Lung (tissue), 12 donors: ENCODE data around the gene KDM1B. TPM values are rescaled to one million over a fixed set of nuclear protein-coding genes. Genes with fewer than 3 reads are reported as not detected.

Experiments
- ATAC-seq: fragments of 200-7000 bp; cut with Tn5 transposase; one replicate; pipeline ENCODE4 v1.9.1; 2020; ENCODE audit warnings: moderate number of reproducible peaks; ENCODE audit not compliant: insufficient read depth, low FRiP score
- DNase-seq, 3 donors: peaks; one replicate each; pipeline ENCODE4 v3.0.0-alpha.2; 2013 to 2017
- H3K27ac ChIP-seq, 2 donors: one replicate each; pipeline ENCODE4 v1.5.1; 2013; ENCODE audit warnings: mild to moderate bottlenecking in 2 of 2, moderate library complexity in 2 of 2, control low read depth in 1 of 2, inconsistent platforms in 1 of 2, low read depth in 1 of 2, low read length in 1 of 2
- H3K27me3 ChIP-seq, 3 donors: one replicate each; pipeline ENCODE4 v1.5.1; 2013; ENCODE audit warnings: low read length in 2 of 3; ENCODE audit not compliant: control insufficient read depth in 3 of 3, insufficient read depth in 3 of 3
- H3K36me3 ChIP-seq, 4 donors: one replicate each; pipeline ENCODE4 v1.5.1; 2013; ENCODE audit warnings: low read length in 4 of 4, mild to moderate bottlenecking in 1 of 4, moderate library complexity in 1 of 4; ENCODE audit not compliant: control insufficient read depth in 4 of 4, insufficient read depth in 4 of 4
- H3K4me1 ChIP-seq, 5 donors: one replicate each; pipeline ENCODE4 v1.5.1; 2013; ENCODE audit warnings: low read length in 5 of 5, mild to moderate bottlenecking in 2 of 5, moderate library complexity in 1 of 5; ENCODE audit not compliant: control insufficient read depth in 5 of 5, insufficient read depth in 5 of 5
- H3K4me3 ChIP-seq: one replicate; pipeline ENCODE4 v1.5.1; 2013; ENCODE audit warnings: mild to moderate bottlenecking, control low read depth, moderate library complexity
- H3K9ac ChIP-seq, 2 donors: one replicate each; pipeline ENCODE4 v1.5.1; 2013; ENCODE audit warnings: low read length in 2 of 2, control low read depth in 1 of 2; ENCODE audit not compliant: insufficient read depth in 1 of 2
- H3K9me3 ChIP-seq, 4 donors: one replicate each; pipeline ENCODE4 v1.5.1; 2013; ENCODE audit warnings: low read length in 3 of 4, mild to moderate bottlenecking in 1 of 4, moderate library complexity in 1 of 4; ENCODE audit not compliant: control insufficient read depth in 4 of 4, insufficient read depth in 3 of 4
- CTCF ChIP-seq: IDR thresholded peaks from 2 replicates; pipeline ENCODE4 v1.5.1; 2012; ENCODE audit warnings: mild to moderate bottlenecking; ENCODE audit errors: control extremely low read depth, extremely low read depth
- WGBS, 2 donors: extraction: QIAGEN DNeasy Blood & Tissue Kit; methylation state at CpG; one replicate each; pipeline ENCODE4 v1.1.7; 2013; 5-methylcytosine and 5-hydroxymethylcytosine counted together
- polyA plus RNA-seq, 2 donors: library from polyadenylated mRNA; stranded (reverse); fragments of 200-250 nt; gene quantifications; one replicate each; pipeline ENCODE4 v1.2.1, GENCODE V29; 2013
- total RNA-seq, 2 donors: library from RNA; depleted of rRNA in 1 of 2; stranded (reverse); fragments of >200 nt in 1 of 2; gene quantifications; one replicate each; pipeline ENCODE4 v1.2.1, GENCODE V29; 2014 to 2021
- donor health status: control.
- donor health status: control.
- donor health status: Bipolar disorder and iron deficiency.
- donor health status: healthy.
- donor health status: DM: yes; HTN: yes; CAD: no.

KDM1B gene
- total and polyA plus RNA-seq, 4 donors = 4.1 to 26.4 (median 19.6) TPM

DNA sequence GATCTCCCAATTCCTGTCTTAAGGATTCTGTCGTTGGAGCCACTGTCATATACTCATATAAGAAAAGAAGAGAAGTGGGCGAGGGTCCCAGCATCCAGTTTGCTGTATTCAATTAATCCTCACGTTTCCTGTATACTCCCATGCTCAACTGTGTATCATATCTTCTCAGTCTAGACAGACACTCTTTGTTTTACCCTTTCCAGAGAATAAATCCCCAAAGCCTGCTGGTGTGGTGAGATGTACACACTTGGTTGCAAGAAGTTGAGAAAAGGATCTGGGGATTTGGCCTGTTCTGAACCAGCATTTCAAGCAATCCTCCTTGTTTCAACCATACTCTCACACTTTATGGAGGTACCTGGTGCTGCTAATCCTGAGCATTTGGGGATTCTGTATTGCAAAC, 3.4 kb upstream of the KDM1B start:
- ATAC-seq (no peak), DNase-seq (no peak)
- no peak for TF ChIP-seq CTCF
- H3K4me3 ChIP-seq = no peak overlapping the region
- no peak overlapping the region for H3K9ac ChIP-seq
- H3K27ac ChIP-seq = no peak overlapping the region
- H3K9me3 ChIP-seq = no peaks in the 10 kb centered on the region
- peaks cover 3 to 16% (median 5%) of the 10 kb centered on the region in 5 donors for H3K4me1 ChIP-seq
- no peaks in the 10 kb centered on the region for H3K27me3 ChIP-seq
- WGBS, 2 donors = 90 to 91% methylated on average over 3 of the region's 3 CpGs
- peaks cover 0 to 3% (median 2%) of the 10 kb centered on the region in 4 donors for H3K36me3 ChIP-seq

- TF ChIP-seq CTCF = no peak
- no peak overlapping the region for H3K4me3 ChIP-seq
- H3K36me3 ChIP-seq = peaks cover 0 to 3% (median under 1%) of the 10 kb centered on the region in 4 donors
- no peak for ATAC-seq
- peaks cover 2 to 16% (median 3%) of the 10 kb centered on the region in 5 donors for H3K4me1 ChIP-seq
- H3K9ac ChIP-seq = peak overlapping the region in 1 of 2 donors; percentile 27
- H3K27me3 ChIP-seq = no peaks in the 10 kb centered on the region
- no peak for DNase-seq
- H3K27ac ChIP-seq = no peak overlapping the region
- no peaks in the 10 kb centered on the region for H3K9me3 ChIP-seq
These were observed 1.9 kb upstream of the KDM1B start for GRCh38 chr6:18153311-18153703.

DNA sequence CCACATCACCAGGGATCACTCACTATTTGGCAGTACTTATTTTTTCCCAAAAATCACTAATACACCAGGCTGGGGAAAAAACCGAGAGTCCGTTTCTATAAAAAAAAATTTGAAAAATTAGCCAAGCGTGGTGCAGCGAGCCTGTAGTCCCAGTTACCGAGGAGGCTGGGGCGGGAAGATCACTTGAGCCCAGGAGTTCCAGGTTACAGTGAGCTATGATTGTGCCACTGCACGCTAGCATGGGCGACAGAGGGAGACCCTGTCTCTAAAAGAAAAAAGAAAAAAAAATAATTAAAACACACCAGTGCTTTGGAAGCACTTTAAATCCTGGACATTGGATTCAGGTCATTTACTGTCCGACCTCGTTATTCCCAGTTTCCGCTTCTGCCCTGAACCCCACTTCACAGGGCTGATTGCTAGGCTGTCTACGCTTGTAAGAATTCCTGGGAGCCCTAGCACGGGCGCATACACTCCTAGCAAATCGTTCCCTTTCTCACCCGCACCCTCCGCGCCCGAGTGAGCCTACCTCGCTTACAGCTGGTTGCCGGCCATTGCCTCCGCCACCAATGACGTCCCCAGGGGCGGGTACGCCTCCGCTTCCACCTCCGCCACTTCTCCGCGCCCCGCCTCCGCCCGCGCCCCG, 594 bp upstream of the KDM1B start, which contains the start of gene TPMT:
Gene TPMT (minus strand): TSS at position 571 of the 643 bp plus-strand sequence. CDS start 5,950 bp downstream, outside the sequence.
- no peak for ATAC-seq
- 0% methylated on average over 25 to 34 of the region's 34 CpGs for WGBS, 2 donors

More for the DNA sequence above, 594 bp upstream of the KDM1B start, which contains the start of gene TPMT:
- Histone ChIP-seq H3K27ac (peak within 1 kb of the TSS; percentile 91 to 98), H3K27me3 (no peaks in the 10 kb centered on the region), H3K4me1 (peaks cover 2 to 16% (median 3%) of the 10 kb centered on the region in 5 donors), H3K36me3 (peaks cover 0 to 3% (median 0%) of the 10 kb centered on the region in 4 donors), H3K9me3 (no peaks in the 10 kb centered on the region), H3K4me3 (peak within 1 kb of the TSS; percentile 98), H3K9ac (peak within 1 kb of the TSS; percentile 78 to 99)
- no peak for TF ChIP-seq CTCF
- no peak for DNase-seq
